ENCODE data around the gene SHMT2. TPM values are rescaled to one million over a fixed set of nuclear protein-coding genes. Genes with fewer than 3 reads are reported as not detected.

Gene SHMT2
- total RNA-seq, 4 donors from 2014 or later = 62.4 to 71.8 (median 67.4) TPM

- H3K4me3 ChIP-seq (ENCODE audit: low read depth, poor library complexity, severe bottlenecking) = no peak overlapping the region
- DNase-seq (ENCODE audit: low spot score in 2 of 2) = no peak
- intact Hi-C loops (cut with DNase I; ENCODE audit: low total_unique reads) = no loop called here
- no peak for TF ChIP-seq CTCF (IDR thresholded peaks at IDR 0.05)
- TF ChIP-seq POLR2A (IDR thresholded peaks at IDR 0.05) = no peak
- WGBS, 2 donors = 88 to 90% methylated on average over 9 to 15 of the region's 15 CpGs
Observed at GRCh38 chr12:57199191-57199590, 30.3 kb upstream of the SHMT2 start.

GRCh38 chr12:57200497-57200896, 29.0 kb upstream of the SHMT2 start:
- intact Hi-C loops (cut with DNase I; ENCODE audit: low total_unique reads) = no loop called here
- 94 to 96% methylated on average over 10 to 13 of the region's 15 CpGs for WGBS, 2 donors
- DNase-seq (ENCODE audit: low spot score in 2 of 2) = no peak
- TF ChIP-seq CTCF (IDR thresholded peaks at IDR 0.05) = no peak
- no peak for TF ChIP-seq POLR2A (IDR thresholded peaks at IDR 0.05)
- H3K4me3 ChIP-seq (ENCODE audit: low read depth, poor library complexity, severe bottlenecking) = no peak overlapping the region

- intact Hi-C loops (cut with DNase I; ENCODE audit: low total_unique reads) = no loop called here
- no peak for TF ChIP-seq CTCF (IDR thresholded peaks at IDR 0.05)
- no peak for DNase-seq (ENCODE audit: low spot score in 2 of 2)
- WGBS, 2 donors = 69 to 81% methylated on average over 8 of the region's 8 CpGs
- no peak overlapping the region for H3K4me3 ChIP-seq (ENCODE audit: low read depth, poor library complexity, severe bottlenecking)
Observed at GRCh38 chr12:57201219-57201618, 28.3 kb upstream of the SHMT2 start.

GRCh38 chr12:57201631-57202030, 27.9 kb upstream of the SHMT2 start:
- intact Hi-C loops (cut with DNase I; ENCODE audit: low total_unique reads) = no loop called here
- 87 to 88% methylated on average over 15 to 16 of the region's 16 CpGs for WGBS, 2 donors
- TF ChIP-seq POLR2A (IDR thresholded peaks at IDR 0.05) = no peak
- TF ChIP-seq CTCF (IDR thresholded peaks at IDR 0.05) = no peak
- no peak for DNase-seq (ENCODE audit: low spot score in 2 of 2)
- H3K4me3 ChIP-seq (ENCODE audit: low read depth, poor library complexity, severe bottlenecking) = no peak overlapping the region

- no peak overlapping the region for H3K4me3 ChIP-seq (ENCODE audit: low read depth, poor library complexity, severe bottlenecking)
- intact Hi-C loops (cut with DNase I; ENCODE audit: low total_unique reads) = no loop called here
- no peak for TF ChIP-seq POLR2A (IDR thresholded peaks at IDR 0.05)
- no peak for TF ChIP-seq CTCF (IDR thresholded peaks at IDR 0.05)
- no peak for DNase-seq (ENCODE audit: low spot score in 2 of 2)
- WGBS, 2 donors = 79 to 84% methylated on average over 19 of the region's 19 CpGs
Observed at GRCh38 chr12:57202321-57202720, 27.2 kb upstream of the SHMT2 start.

GRCh38 chr12:57203201-57203600, 26.3 kb upstream of the SHMT2 start:
- DNase-seq (ENCODE audit: low spot score in 2 of 2) = no peak
- 91 to 95% methylated on average over 28 of the region's 28 CpGs for WGBS, 2 donors
- TF ChIP-seq CTCF (IDR thresholded peaks at IDR 0.05) (no peak), POLR2A (IDR thresholded peaks at IDR 0.05) (no peak)
- intact Hi-C loops (cut with DNase I; ENCODE audit: low total_unique reads) = no loop called here
- no peak overlapping the region for H3K4me3 ChIP-seq (ENCODE audit: low read depth, poor library complexity, severe bottlenecking)
